A549 treated with CORT108297 at 1 μM for 4 hours (cell line): ENCODE measurements around the gene DNAJC16. TPM values are rescaled to one million over a fixed set of nuclear protein-coding genes. Genes with fewer than 3 reads are reported as not detected.

Experiments used
- total RNA-seq: library from RNA; stranded (reverse); fragments of 200-300 nt; extraction: Qiagen RNA extraction; gene quantifications from 5 replicates; pipeline ENCODE4 v1.2.3, GENCODE V29; 2022

The DNAJC16 gene
- total RNA-seq = 4.1 to 5.7 TPM (median 4.4 TPM) in 5 replicates

DNA sequence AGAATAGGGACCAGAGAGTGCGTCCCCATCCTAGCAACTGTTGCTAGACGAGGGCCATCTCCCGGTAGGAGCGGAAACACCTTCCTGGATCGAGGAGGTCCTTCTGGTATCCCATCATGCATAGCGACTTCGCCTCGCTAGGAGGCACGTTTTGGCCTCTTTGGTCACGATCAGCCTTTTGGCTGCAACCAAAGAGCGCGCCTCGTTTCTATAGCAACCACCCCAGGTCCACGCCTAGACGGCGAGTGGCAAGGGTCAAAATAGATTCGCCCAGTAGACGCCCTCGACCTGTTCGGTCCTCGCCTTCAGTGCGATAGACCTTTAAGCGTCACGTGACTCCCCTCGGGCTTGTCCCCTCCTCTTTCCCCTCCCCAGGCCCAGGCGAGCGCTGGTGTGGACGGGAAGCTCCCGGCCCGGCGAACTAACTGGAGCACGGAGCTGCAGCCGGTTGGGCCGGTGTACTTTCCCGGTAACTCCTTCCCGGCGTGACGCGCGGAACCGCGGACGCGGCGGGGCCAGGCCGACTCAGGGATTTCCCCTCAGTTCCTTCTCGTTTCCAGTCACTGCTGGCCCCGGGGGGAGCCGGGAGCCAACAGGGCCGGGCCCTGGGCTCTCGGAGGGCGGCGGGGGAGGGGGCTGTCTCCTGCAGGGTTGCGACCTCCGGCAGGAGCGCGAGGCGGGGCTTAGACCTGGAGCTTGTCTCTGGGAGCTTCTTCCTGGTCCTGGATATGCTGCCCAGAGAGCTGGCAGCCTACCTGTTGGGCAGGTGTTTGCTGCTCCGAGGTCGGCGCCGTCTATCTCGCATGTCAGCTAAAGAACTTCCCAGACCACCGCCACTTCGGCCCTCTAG lies at the start of gene DNAJC16:
Gene DNAJC16, plus strand, starts transcription at position 359 of the 850 bp plus-strand sequence. CDS start 2,258 bp downstream, outside the sequence.

GRCh38 chr1:15524021-15524282 lies 2.7 kb upstream of the DNAJC16 start, which contains the start of gene CASP9:
TSS of gene CASP9 (minus strand) at chr1:15524215. CDS start at chr1:15524200, 15 bp downstream.

DNA sequence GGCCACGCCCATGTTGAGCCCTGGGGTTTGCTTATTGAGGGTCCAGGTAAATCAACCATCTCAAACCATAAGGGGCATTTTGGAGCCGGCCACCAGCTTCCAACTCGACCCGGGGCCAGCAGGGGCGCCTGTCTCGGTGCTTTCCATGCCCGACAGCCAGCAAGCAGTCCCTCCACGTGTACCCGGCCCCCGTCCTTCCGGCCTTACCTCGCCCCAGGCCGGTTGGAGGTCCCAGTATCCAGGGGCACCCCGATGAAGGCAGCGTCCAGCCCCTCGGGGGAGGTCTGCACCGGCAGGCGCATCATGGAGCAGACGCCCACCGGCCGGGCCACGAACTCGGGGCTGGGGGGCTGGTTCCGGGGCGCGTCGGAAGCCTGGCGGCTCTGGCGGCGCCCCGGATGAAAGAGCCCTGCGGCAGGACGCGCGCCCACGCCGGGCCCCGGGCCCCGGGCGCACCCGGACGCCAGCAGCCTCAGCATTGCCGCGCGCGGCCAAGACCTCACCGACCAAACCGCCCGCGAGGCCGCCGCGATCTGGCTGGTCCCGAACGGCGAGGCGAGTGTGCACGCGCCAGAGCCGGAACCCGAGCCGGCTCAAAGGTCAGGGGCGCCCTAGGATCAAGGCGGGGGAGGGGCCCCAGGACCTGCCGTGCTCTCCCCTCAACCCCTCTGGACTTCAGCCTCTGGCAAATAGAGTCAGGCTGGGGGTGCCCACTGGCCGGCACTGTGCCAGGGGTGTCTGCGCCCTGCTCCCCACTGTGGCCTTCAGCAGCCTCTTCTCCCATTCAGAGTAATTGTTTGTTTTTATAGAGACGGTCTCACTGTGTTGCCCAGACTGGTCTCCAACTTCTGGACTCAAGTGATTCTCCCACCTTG lies 58.1 kb downstream of the DNAJC16 start, which contains the start of gene AGMAT:
Gene AGMAT, minus strand, starts transcription at position 563 of the 875 bp plus-strand sequence. Its CDS starts 84 bp downstream, at position 479.

DNA sequence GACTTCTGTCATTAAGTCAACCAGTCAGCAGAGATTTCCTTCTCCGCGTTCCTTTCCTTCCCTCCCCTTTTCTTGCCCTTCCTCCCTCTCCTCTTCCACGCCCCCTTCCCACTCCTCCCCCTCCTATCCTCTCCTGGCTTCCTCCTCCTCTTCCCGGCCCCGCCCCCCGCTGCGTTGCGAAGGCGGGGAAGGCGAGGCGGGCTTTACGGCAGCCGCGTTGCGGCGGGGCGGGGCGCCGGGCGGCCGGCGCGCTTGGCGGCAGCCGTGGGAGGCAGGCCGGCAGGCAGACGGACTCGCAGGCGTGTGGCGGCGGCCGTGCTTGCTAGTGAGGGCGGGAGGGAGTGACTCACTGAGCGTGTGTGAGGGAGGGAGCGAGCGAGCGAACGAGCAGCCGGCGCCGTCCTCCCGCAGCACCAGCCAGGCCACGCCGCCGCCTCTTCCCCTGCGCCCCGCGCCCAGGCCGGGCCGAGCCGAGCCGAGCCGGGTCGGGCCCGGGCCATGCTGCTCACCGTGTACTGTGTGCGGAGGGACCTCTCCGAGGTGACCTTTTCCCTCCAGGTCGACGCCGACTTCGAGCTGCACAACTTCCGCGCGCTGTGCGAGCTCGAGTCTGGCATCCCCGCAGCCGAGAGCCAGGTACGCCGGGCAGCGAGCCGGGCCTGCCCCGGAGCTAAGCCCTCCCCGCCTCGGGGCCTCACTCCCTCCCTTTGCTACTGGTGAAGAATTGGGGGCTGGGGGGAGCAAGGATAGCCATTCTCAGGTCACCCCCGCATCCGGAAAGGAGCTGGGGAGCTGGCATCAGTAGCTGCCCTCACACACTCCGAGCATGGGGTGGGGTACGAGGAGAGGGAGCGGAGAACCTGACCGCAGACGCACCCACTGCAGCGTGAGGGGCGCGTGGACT lies 90.8 kb downstream of the DNAJC16 start, which contains the start of gene DDI2:
Gene DDI2, plus strand, starts transcription at position 286 of the 904 bp plus-strand sequence. Its CDS starts 213 bp downstream, at position 499.

Other genes starting within 250 kb of the DNAJC16 start
- 164 to 259 TPM (median 242 TPM) in 5 replicates for gene EFHD2, start 117.0 kb upstream of the DNAJC16 start, total RNA-seq
- gene CTRC, start 88.4 kb upstream of the DNAJC16 start, total RNA-seq = 1.2 to 2.0 TPM (median 1.3 TPM) in 5 replicates
- gene CELA2A, start 70.1 kb upstream of the DNAJC16 start, total RNA-seq = 0.10 to 0.13 TPM in 2 of 5 replicates, not detected in the others
- 0.29 TPM in 1 of 5 replicates, not detected in the others for gene CELA2B, start 50.7 kb upstream of the DNAJC16 start, total RNA-seq
- gene CASP9, start 2.6 kb upstream of the DNAJC16 start, total RNA-seq = 4.4 to 6.9 TPM (median 5.7 TPM) in 5 replicates
- gene AGMAT, start 58.2 kb downstream of the DNAJC16 start, total RNA-seq = 5.4 to 9.3 TPM (median 7.3 TPM) in 5 replicates
- 8.0 to 9.9 TPM (median 8.8 TPM) in 5 replicates for gene DDI2, start 90.6 kb downstream of the DNAJC16 start, total RNA-seq
- gene PLEKHM2, start 157.5 kb downstream of the DNAJC16 start, total RNA-seq = 21.3 to 30.8 TPM (median 28.2 TPM) in 5 replicates
- 0.15 to 0.35 TPM (median 0.31 TPM) in 5 replicates for gene SLC25A34, start 209.4 kb downstream of the DNAJC16 start, total RNA-seq
- not detected in 5 replicates for gene TMEM82, start 215.7 kb downstream of the DNAJC16 start, total RNA-seq
- gene FBLIM1, start 231.9 kb downstream of the DNAJC16 start, total RNA-seq = 19.7 to 33.3 TPM (median 27.3 TPM) in 5 replicates